Lower leg skin (tissue), 4 donors: ENCODE results near the gene ING4. TPM values are rescaled to one million over a fixed set of nuclear protein-coding genes. Genes with fewer than 3 reads are reported as not detected.

Source experiments
- DNase-seq, 2 donors: peaks; one replicate each; pipeline ENCODE4 v3.0.0-alpha.2; 2019; ENCODE audit warnings: low spot score in 2 of 2
- H3K4me3 ChIP-seq: fragments of 200-600 bp; sonication (generic); 2 replicates; pipeline ENCODE4 v1.5.1; 2017; ENCODE audit warnings: mild to moderate bottlenecking, low read depth; ENCODE audit not compliant: poor library complexity, severe bottlenecking
- CTCF ChIP-seq, 3 donors: fragments of 450-650 bp; IDR thresholded peaks; one replicate each; pipeline ENCODE4 v1.5.1; 2016; ENCODE audit warnings: antibody characterized with exemption in 3 of 3, mild to moderate bottlenecking in 3 of 3, moderate library complexity in 2 of 3
- POLR2A ChIP-seq, 2 donors: fragments of 450-650 bp; IDR thresholded peaks; one replicate each; pipeline ENCODE4 v1.6.1; 2016 to 2017; ENCODE audit warnings: antibody characterized with exemption in 2 of 2, mild to moderate bottlenecking in 1 of 2, moderate library complexity in 1 of 2
- WGBS, 2 donors: methylation state at CpG; one replicate each; pipeline ENCODE4 v1.1.5; 2018; 5-methylcytosine and 5-hydroxymethylcytosine counted together
- intact Hi-C: fragments of 100-400 bp; cut with DNase I; formaldehyde crosslinking; loops from one replicate; pipeline ENCODE4 v1.15.0; 2023; ENCODE audit warnings: low total_unique reads
- total RNA-seq, 4 donors: library from RNA; depleted of rRNA; stranded (reverse); fragments of >200 nt; gene quantifications; one replicate each; pipeline ENCODE4 v1.1.0, GENCODE V29; 2016

The ING4 gene
- total RNA-seq, 4 donors from 2014 or later = 40.8 to 63.6 (median 56.0) TPM

- WGBS, 2 donors = 38 to 47% methylated on average over 5 of the region's 5 CpGs
- no peak for DNase-seq
- TF ChIP-seq POLR2A (IDR thresholded peaks at IDR 0.05) (no peak), CTCF (IDR thresholded peaks at IDR 0.05) (no peak)
- intact Hi-C loops = no loop called here
- no peak overlapping the region for H3K4me3 ChIP-seq
Observed at GRCh38 chr12:6644903-6645302, 18.0 kb downstream of the ING4 start.

- DNase-seq = no peak
- H3K4me3 ChIP-seq = no peak overlapping the region
- intact Hi-C loops = no loop called here
- TF ChIP-seq CTCF (IDR thresholded peaks at IDR 0.05) (no peak), POLR2A (IDR thresholded peaks at IDR 0.05) (no peak)
- 74 to 78% methylated on average over 6 of the region's 6 CpGs for WGBS, 2 donors
Observed at GRCh38 chr12:6644257-6644596, 18.7 kb downstream of the ING4 start.

GRCh38 chr12:6643569-6644256, 19.2 kb downstream of the ING4 start:
- 81 to 87% methylated on average over 6 of the region's 6 CpGs for WGBS, 2 donors
- no peak for DNase-seq
- H3K4me3 ChIP-seq = no peak overlapping the region
- TF ChIP-seq CTCF (IDR thresholded peaks at IDR 0.05) = no peak
- intact Hi-C loops = no loop called here

GRCh38 chr12:6641131-6641530, 21.8 kb downstream of the ING4 start:
- 47 to 48% methylated on average over 4 of the region's 4 CpGs for WGBS, 2 donors
- intact Hi-C loops = no loop called here
- H3K4me3 ChIP-seq = no peak overlapping the region
- no peak for DNase-seq
- no peak for TF ChIP-seq CTCF (IDR thresholded peaks at IDR 0.05)
- TF ChIP-seq POLR2A (IDR thresholded peaks at IDR 0.05) = no peak

GRCh38 chr12:6640497-6640896, 22.4 kb downstream of the ING4 start:
- WGBS, 2 donors = 69 to 78% methylated on average over 4 of the region's 4 CpGs
- intact Hi-C loops = no loop called here
- H3K4me3 ChIP-seq = no peak overlapping the region
- TF ChIP-seq CTCF (IDR thresholded peaks at IDR 0.05) = no peak
- TF ChIP-seq POLR2A (IDR thresholded peaks at IDR 0.05) = no peak
- DNase-seq = no peak
